WTC11 (cell line): ENCODE data around the gene ATP13A4. TPM values are rescaled to one million over a fixed set of nuclear protein-coding genes. Genes with fewer than 3 reads are reported as not detected.

Experiments
- ATAC-seq: fragments of 200-7000 bp; cut with Tn5 transposase; 2 replicates; pipeline ENCODE4 v1.10.0; 2021; ENCODE audit warnings: mild to moderate bottlenecking, moderate library complexity
- CTCF ChIA-PET: fragments of 300-600 bp; sonication (Branson Sonifier 250); formaldehyde crosslinking; loops from one replicate; lab custom pipeline; 2021; ENCODE audit warnings: antibody characterized with exemption; lab: Charles Lee
- POLR2A ChIA-PET: fragments of 350-600 bp; sonication (Branson Sonifier 250); formaldehyde crosslinking; loops from one replicate; lab custom pipeline; 2021; ENCODE audit warnings: antibody characterized with exemption; lab: Charles Lee
- DNase-seq: peaks from one replicate; pipeline ENCODE4 v3.0.0; 2021; ENCODE audit warnings: low spot score
- H3K27ac Mint-ChIP-seq: 2 replicates; pipeline ENCODE4 v1.8.0; 2021; ENCODE audit warnings: mixed read lengths
- H3K27me3 Mint-ChIP-seq: 2 replicates; pipeline ENCODE4 v1.8.0; 2021; ENCODE audit warnings: low read depth, mild to moderate bottlenecking, moderate library complexity, mixed read lengths
- H3K36me3 Mint-ChIP-seq: 2 replicates; pipeline ENCODE4 v1.8.0; 2021; ENCODE audit warnings: mixed read lengths
- H3K4me1 Mint-ChIP-seq: 2 replicates; pipeline ENCODE4 v1.8.0; 2022; ENCODE audit warnings: mixed read lengths
- H3K4me3 Mint-ChIP-seq: 2 replicates; pipeline ENCODE4 v1.8.0; 2021; ENCODE audit warnings: mild to moderate bottlenecking, moderate library complexity, mixed read lengths
- H3K9me3 Mint-ChIP-seq: 2 replicates; pipeline ENCODE4 v1.8.0; 2021; ENCODE audit warnings: mixed read lengths
- ATF6 ChIP-seq: sonication (generic); formaldehyde crosslinking; IDR thresholded peaks from 2 replicates; pipeline ENCODE4 v1.8.1; 2023; ENCODE audit warnings: mild to moderate bottlenecking, missing genetic modification reagents
- CREB1 ChIP-seq: sonication (generic); formaldehyde crosslinking; IDR thresholded peaks from 2 replicates; pipeline ENCODE4 v1.8.0; 2023; ENCODE audit warnings: mild to moderate bottlenecking, missing genetic modification reagents
- EMX1 ChIP-seq: fragments of 250-450 bp; sonication (Bioruptor Pico); IDR thresholded peaks from 2 replicates; pipeline ENCODE4 v1.8.0; 2021; ENCODE audit warnings: mild to moderate bottlenecking
- FOXJ3 ChIP-seq: sonication (generic); formaldehyde crosslinking; IDR thresholded peaks from 2 replicates; pipeline ENCODE4 v1.9.0; 2021; ENCODE audit warnings: missing genetic modification reagents, mild to moderate bottlenecking, borderline replicate concordance
- FOXP1 ChIP-seq: sonication (generic); formaldehyde crosslinking; IDR thresholded peaks from 2 replicates; pipeline ENCODE4 v1.8.0; 2022; ENCODE audit warnings: missing genetic modification reagents, mild to moderate bottlenecking, moderate library complexity, borderline replicate concordance
- GTF2I ChIP-seq: fragments of 250-450 bp; sonication (Bioruptor Pico); conservative IDR thresholded peaks from 2 replicates; pipeline ENCODE4 v1.4.0; 2021; ENCODE audit warnings: mild to moderate bottlenecking
- JUN ChIP-seq: sonication (generic); formaldehyde crosslinking; IDR thresholded peaks from 2 replicates; pipeline ENCODE4 v1.8.0; 2023; ENCODE audit warnings: mild to moderate bottlenecking, missing genetic modification reagents
- MAX ChIP-seq: sonication (generic); formaldehyde crosslinking; IDR thresholded peaks from 2 replicates; pipeline ENCODE4 v1.8.0; 2022; ENCODE audit warnings: mild to moderate bottlenecking, missing genetic modification reagents
- NFYB ChIP-seq: sonication (generic); formaldehyde crosslinking; conservative IDR thresholded peaks from 2 replicates; pipeline ENCODE4 v1.8.0; 2022; ENCODE audit warnings: low read depth, missing genetic modification reagents
- NR3C1 ChIP-seq: sonication (generic); formaldehyde crosslinking; conservative IDR thresholded peaks from 2 replicates; pipeline ENCODE4 v1.8.1; 2023; ENCODE audit warnings: low read depth, mild to moderate bottlenecking, missing genetic modification reagents
- OVOL2 ChIP-seq: fragments of 250-450 bp; sonication (Bioruptor Pico); IDR thresholded peaks from 2 replicates; pipeline ENCODE4 v1.9.0; 2021; ENCODE audit warnings: mild to moderate bottlenecking, borderline replicate concordance
- SMAD4 ChIP-seq: sonication (generic); formaldehyde crosslinking; IDR thresholded peaks from 2 replicates; pipeline ENCODE4 v1.8.0; 2022; ENCODE audit warnings: mild to moderate bottlenecking, missing genetic modification reagents
- TCF7 ChIP-seq: sonication (generic); formaldehyde crosslinking; IDR thresholded peaks from 2 replicates; pipeline ENCODE4 v1.8.0; 2022; ENCODE audit warnings: mild to moderate bottlenecking, low read depth, missing genetic modification reagents, moderate library complexity
- TEAD1 ChIP-seq: sonication (generic); formaldehyde crosslinking; IDR thresholded peaks from 2 replicates; pipeline ENCODE4 v1.8.0; 2022; ENCODE audit warnings: mild to moderate bottlenecking, missing genetic modification reagents
- ZNF232 ChIP-seq: sonication (generic); formaldehyde crosslinking; IDR thresholded peaks from 2 replicates; pipeline ENCODE4 v1.8.0; 2022; ENCODE audit warnings: mild to moderate bottlenecking, missing genetic modification reagents
- ZNF317 ChIP-seq: sonication (generic); formaldehyde crosslinking; IDR thresholded peaks from 2 replicates; pipeline ENCODE4 v1.8.1; 2023; ENCODE audit warnings: low read depth, mild to moderate bottlenecking, moderate library complexity, missing genetic modification reagents, borderline replicate concordance
- total RNA-seq: library from RNA; stranded (reverse); gene quantifications from 3 replicates; pipeline ENCODE4 v1.2.3, GENCODE V29; 2021
- TF ChIP-seq, protein P1 (sequence below): sonication (generic); formaldehyde crosslinking; IDR thresholded peaks from 2 replicates; pipeline ENCODE4 v1.8.1; 2022; ENCODE audit warnings: mild to moderate bottlenecking, missing genetic modification reagents, moderate library complexity, borderline replicate concordance
- TF ChIP-seq, protein P2 (sequence below): sonication (generic); formaldehyde crosslinking; IDR thresholded peaks from 2 replicates; pipeline ENCODE4 v1.8.1; 2023; ENCODE audit warnings: mild to moderate bottlenecking, missing genetic modification reagents, moderate library complexity
- TF ChIP-seq, protein P3 (sequence below): sonication (generic); formaldehyde crosslinking; conservative IDR thresholded peaks from 2 replicates; pipeline ENCODE4 v1.8.1; 2022; ENCODE audit warnings: mild to moderate bottlenecking, missing genetic modification reagents
- TF ChIP-seq, protein P4 (sequence below): sonication (generic); formaldehyde crosslinking; IDR thresholded peaks from 2 replicates; pipeline ENCODE4 v1.8.0; 2023; ENCODE audit warnings: missing genetic modification reagents, mild to moderate bottlenecking, borderline replicate concordance
- TF ChIP-seq, protein P5 (sequence below): fragments of 200-600 bp; IDR thresholded peaks from 2 replicates; pipeline ENCODE4 v1.8.0; 2022; ENCODE audit warnings: antibody characterized with exemption

Gene ATP13A4
- total RNA-seq, 1 experiment from 2014 or later, result 0.20 TPM

GRCh38 chr3:193589129-193589528 lies 34.4 kb upstream of the ATP13A4 start:
- peaks cover 14% of the 10 kb centered on the region for H3K27me3 Mint-ChIP-seq
- CTCF ChIA-PET, result no interaction called here
- no peak for DNase-seq
- no peaks in the 10 kb centered on the region; the same call in 1 of the 2 replicates for H3K36me3 Mint-ChIP-seq
- H3K4me3 Mint-ChIP-seq, result no peak overlapping the region
- TF ChIP-seq GTF2I (CRISPR knock-in tag) (no peak), NFYB (CRISPR knock-in tag) (no peak), ZNF232 (CRISPR knock-in tag) (no peak), FOXP1 (CRISPR knock-in tag) (no peak), TCF7 (no peak), FOXJ3 (CRISPR knock-in tag) (no peak), MAX (CRISPR knock-in tag) (no peak), JUN (CRISPR knock-in tag) (no peak), CREB1 (no peak), SMAD4 (CRISPR knock-in tag) (no peak)
- TF ChIP-seq, protein P1, sequence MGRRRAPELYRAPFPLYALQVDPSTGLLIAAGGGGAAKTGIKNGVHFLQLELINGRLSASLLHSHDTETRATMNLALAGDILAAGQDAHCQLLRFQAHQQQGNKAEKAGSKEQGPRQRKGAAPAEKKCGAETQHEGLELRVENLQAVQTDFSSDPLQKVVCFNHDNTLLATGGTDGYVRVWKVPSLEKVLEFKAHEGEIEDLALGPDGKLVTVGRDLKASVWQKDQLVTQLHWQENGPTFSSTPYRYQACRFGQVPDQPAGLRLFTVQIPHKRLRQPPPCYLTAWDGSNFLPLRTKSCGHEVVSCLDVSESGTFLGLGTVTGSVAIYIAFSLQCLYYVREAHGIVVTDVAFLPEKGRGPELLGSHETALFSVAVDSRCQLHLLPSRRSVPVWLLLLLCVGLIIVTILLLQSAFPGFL (CRISPR knock-in tag), result no peak
- TF ChIP-seq, protein P2, sequence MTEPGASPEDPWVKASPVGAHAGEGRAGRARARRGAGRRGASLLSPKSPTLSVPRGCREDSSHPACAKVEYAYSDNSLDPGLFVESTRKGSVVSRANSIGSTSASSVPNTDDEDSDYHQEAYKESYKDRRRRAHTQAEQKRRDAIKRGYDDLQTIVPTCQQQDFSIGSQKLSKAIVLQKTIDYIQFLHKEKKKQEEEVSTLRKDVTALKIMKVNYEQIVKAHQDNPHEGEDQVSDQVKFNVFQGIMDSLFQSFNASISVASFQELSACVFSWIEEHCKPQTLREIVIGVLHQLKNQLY (CRISPR knock-in tag), result no peak
- TF ChIP-seq, protein P3, sequence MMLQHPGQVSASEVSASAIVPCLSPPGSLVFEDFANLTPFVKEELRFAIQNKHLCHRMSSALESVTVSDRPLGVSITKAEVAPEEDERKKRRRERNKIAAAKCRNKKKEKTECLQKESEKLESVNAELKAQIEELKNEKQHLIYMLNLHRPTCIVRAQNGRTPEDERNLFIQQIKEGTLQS (CRISPR knock-in tag), result no peak
- TF ChIP-seq, protein P4, sequence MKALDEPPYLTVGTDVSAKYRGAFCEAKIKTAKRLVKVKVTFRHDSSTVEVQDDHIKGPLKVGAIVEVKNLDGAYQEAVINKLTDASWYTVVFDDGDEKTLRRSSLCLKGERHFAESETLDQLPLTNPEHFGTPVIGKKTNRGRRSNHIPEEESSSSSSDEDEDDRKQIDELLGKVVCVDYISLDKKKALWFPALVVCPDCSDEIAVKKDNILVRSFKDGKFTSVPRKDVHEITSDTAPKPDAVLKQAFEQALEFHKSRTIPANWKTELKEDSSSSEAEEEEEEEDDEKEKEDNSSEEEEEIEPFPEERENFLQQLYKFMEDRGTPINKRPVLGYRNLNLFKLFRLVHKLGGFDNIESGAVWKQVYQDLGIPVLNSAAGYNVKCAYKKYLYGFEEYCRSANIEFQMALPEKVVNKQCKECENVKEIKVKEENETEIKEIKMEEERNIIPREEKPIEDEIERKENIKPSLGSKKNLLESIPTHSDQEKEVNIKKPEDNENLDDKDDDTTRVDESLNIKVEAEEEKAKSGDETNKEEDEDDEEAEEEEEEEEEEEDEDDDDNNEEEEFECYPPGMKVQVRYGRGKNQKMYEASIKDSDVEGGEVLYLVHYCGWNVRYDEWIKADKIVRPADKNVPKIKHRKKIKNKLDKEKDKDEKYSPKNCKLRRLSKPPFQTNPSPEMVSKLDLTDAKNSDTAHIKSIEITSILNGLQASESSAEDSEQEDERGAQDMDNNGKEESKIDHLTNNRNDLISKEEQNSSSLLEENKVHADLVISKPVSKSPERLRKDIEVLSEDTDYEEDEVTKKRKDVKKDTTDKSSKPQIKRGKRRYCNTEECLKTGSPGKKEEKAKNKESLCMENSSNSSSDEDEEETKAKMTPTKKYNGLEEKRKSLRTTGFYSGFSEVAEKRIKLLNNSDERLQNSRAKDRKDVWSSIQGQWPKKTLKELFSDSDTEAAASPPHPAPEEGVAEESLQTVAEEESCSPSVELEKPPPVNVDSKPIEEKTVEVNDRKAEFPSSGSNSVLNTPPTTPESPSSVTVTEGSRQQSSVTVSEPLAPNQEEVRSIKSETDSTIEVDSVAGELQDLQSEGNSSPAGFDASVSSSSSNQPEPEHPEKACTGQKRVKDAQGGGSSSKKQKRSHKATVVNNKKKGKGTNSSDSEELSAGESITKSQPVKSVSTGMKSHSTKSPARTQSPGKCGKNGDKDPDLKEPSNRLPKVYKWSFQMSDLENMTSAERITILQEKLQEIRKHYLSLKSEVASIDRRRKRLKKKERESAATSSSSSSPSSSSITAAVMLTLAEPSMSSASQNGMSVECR (CRISPR knock-in tag), result no peak
- TF ChIP-seq, all 79 proteins: peak for 0
- Mint-ChIP-seq H3K4me1 (peaks cover 16% of the 10 kb centered on the region), H3K27ac (no peak overlapping the region), H3K9me3 (no peaks in the 10 kb centered on the region)
- no peak for ATAC-seq
- POLR2A ChIA-PET, result no interaction called here

DNA sequence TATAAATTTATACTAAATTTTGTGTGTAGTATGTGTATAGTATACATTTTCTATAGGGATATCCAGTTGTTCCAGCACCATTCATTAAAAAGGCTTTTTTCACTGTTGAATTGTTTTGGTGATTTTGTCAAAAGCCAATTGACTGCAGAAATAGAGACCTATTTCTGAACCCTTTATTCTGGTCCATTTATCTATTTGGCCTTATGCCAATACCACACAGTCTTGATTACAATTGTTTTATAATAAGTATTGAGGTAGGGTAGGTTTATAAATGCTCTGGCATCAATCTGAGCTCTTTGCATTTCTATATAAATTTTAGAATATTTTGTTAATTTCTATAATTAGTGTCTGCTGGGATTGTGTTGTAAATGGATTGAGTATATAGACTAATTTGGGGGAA lies 31.8 kb upstream of the ATP13A4 start:
- no peaks in the 10 kb centered on the region for H3K36me3 Mint-ChIP-seq
- peaks cover 5% of the 10 kb centered on the region for H3K27me3 Mint-ChIP-seq
- H3K27ac Mint-ChIP-seq, result no peak overlapping the region
- no peak overlapping the region for H3K4me3 Mint-ChIP-seq
- no peak for TF ChIP-seq EMX1 (CRISPR knock-in tag)
- TF ChIP-seq ZNF317 (CRISPR knock-in tag), result no peak
- no peak for TF ChIP-seq OVOL2 (CRISPR knock-in tag)
- TF ChIP-seq FOXJ3 (CRISPR knock-in tag), result no peak
- no peak for TF ChIP-seq FOXP1 (CRISPR knock-in tag)
- TF ChIP-seq CREB1, result no peak
- no peak for TF ChIP-seq TEAD1 (CRISPR knock-in tag)
- TF ChIP-seq NR3C1, result no peak
- TF ChIP-seq, protein P5, sequence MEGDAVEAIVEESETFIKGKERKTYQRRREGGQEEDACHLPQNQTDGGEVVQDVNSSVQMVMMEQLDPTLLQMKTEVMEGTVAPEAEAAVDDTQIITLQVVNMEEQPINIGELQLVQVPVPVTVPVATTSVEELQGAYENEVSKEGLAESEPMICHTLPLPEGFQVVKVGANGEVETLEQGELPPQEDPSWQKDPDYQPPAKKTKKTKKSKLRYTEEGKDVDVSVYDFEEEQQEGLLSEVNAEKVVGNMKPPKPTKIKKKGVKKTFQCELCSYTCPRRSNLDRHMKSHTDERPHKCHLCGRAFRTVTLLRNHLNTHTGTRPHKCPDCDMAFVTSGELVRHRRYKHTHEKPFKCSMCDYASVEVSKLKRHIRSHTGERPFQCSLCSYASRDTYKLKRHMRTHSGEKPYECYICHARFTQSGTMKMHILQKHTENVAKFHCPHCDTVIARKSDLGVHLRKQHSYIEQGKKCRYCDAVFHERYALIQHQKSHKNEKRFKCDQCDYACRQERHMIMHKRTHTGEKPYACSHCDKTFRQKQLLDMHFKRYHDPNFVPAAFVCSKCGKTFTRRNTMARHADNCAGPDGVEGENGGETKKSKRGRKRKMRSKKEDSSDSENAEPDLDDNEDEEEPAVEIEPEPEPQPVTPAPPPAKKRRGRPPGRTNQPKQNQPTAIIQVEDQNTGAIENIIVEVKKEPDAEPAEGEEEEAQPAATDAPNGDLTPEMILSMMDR, result no peak
- no peak for TF ChIP-seq ATF6 (CRISPR knock-in tag)
- CTCF ChIA-PET, result no interaction called here
- ATAC-seq (no peak), DNase-seq (no peak)
- H3K4me1 Mint-ChIP-seq, result 0 out of 2 replicates have a peak, but pooled peaks cover 7% of the 10 kb centered on the region
- POLR2A ChIA-PET, result no interaction called here
- no peaks in the 10 kb centered on the region for H3K9me3 Mint-ChIP-seq
